HUDEP-2 (cell line): ENCODE data around the gene GPR142.

Experiments
- DNase-seq, 76 experiments: peaks; one replicate each; lab custom pipeline; 2025; ENCODE audit not compliant: unreplicated experiment in 76 of 76; lab: John Stamatoyannopoulos, UW

Gene GPR142

GRCh38 chr17:74417178-74418045, 50.1 kb downstream of the GPR142 start:
- peak in 2 of 76 experiments; percentile 4 to 9 for DNase-seq

GRCh38 chr17:74419928-74420411, 52.7 kb downstream of the GPR142 start:
- DNase-seq: no peak
